ENCODE results near the gene AGO1. TPM values are rescaled to one million over a fixed set of nuclear protein-coding genes. Genes with fewer than 3 reads are reported as not detected.

Gene AGO1
- total and polyA plus RNA-seq, 10 of the 15 experiments (the other 5 are each of a cell fraction or from before 2014, with no cell fraction given), result 1.8 to 24.0 (median 8.1) TPM

- SMC1A ChIA-PET (ENCODE audit: uncharacterized antibody, unreplicated experiment), result no interaction called here
- ATAC-seq, result no peak
- Histone ChIP-seq H3K9me3 (replicated peaks; ENCODE audit: control insufficient read depth, insufficient read depth, low read length) (no peaks in the 10 kb centered on the region), H3K9ac (ENCODE audit: control insufficient read depth, insufficient read depth, low read length) (no peak overlapping the region), H3K4me3 (no peak overlapping the region), H3K36me3 (ENCODE audit: control insufficient read depth in 2 of 2, insufficient read depth in 2 of 2, low read length in 1 of 2) (no peaks in the 10 kb centered on the region; a peak in 1 of 4 replicates), H2AFZ (ENCODE audit: control insufficient read depth, low read depth, low read length) (no peak overlapping the region), H3K27ac (ENCODE audit: control insufficient read depth, insufficient read depth) (no peak overlapping the region), H3K4me1 (ENCODE audit: control insufficient read depth, insufficient read depth, low read length) (no peaks in the 10 kb centered on the region), H3K79me2 (ENCODE audit: control insufficient read depth, insufficient read depth, low read length) (no peaks in the 10 kb centered on the region; the same call in 1 of the 2 replicates), H4K20me1 (ENCODE audit: control insufficient read depth, insufficient read depth) (no peaks in the 10 kb centered on the region), H3K4me2 (ENCODE audit: control insufficient read depth, insufficient read depth) (no peak overlapping the region), H3K27me3 (replicated peaks in 1 of 2; ENCODE audit: control insufficient read depth in 2 of 2, insufficient read depth in 2 of 2, low read length in 1 of 2) (no peaks in the 10 kb centered on the region)
- RAD21 ChIA-PET (ENCODE audit: unreplicated experiment), result interaction anchor here (0.8 kb wide), 1 partner anchor 65 kb away, joined by 3 read pairs; no protein-coding TSS in a partner anchor
- CTCF ChIA-PET, result interaction anchor here (0.7 kb wide), 1 partner anchor 90 kb away, joined by 3 read pairs; no protein-coding TSS in a partner anchor
- no peak for DNase-seq (ENCODE audit: low read depth, low spot score)
- POLR2A ChIA-PET, result no interaction called here
- WGBS (ENCODE audit: insufficient coverage, insufficient replicate concordance, low lambda C conversion rate, missing lambda C conversion rate), result 100% methylated on average over 1 of the region's 1 CpG
- TF ChIP-seq ZZZ3 (IDR thresholded peaks at IDR 0.05; ENCODE audit: control insufficient read depth, insufficient read length, low read depth), result no peak
- TF ChIP-seq CREM (IDR thresholded peaks at IDR 0.05; ENCODE audit: low read depth), result no peak
- TF ChIP-seq ZBTB40 (IDR thresholded peaks at IDR 0.05; ENCODE audit: borderline replicate concordance), result no peak
- TF ChIP-seq MYC (IDR thresholded peaks at IDR 0.05; ENCODE audit: insufficient read depth, insufficient read length, insufficient replicate concordance, low read length, severe bottlenecking), result no peak
- in situ Hi-C loops (cut with MboI) (no loop called here), intact Hi-C loops (cut with micrococcal nuclease; ENCODE audit: unreplicated experiment) (no loop called here)
- BruUV-seq (replicated peaks), result no TSS peak
- no peak for FAIRE-seq
Observed at GRCh38 chr1:35958558-35958957, 75.5 kb downstream of the AGO1 start.
